Measurements from ENCODE around the gene SYNPO2. TPM values are rescaled to one million over a fixed set of nuclear protein-coding genes. Genes with fewer than 3 reads are reported as not detected.

SYNPO2 gene
- total RNA-seq, 1 donor from 2014 or later = 109 TPM

DNA sequence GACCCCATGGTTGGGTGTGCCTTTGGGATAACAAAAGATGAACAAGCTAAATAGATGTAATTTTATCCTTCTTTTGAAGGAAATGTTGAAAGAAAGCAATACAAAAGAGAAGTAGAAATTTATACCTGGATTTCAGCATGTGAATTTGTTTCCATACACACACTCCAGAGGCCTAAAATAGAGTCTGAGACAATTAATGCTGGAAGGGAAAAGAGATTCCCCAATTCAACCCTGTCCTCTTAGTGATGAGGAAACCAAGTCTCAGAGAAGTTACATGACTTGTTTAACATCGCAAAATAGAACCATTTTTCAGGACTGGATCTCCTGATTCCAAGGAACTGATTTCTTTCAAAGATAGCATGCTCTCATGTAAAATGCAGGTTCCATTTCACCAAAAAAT, 209.7 kb downstream of the SYNPO2 start:
- TF ChIP-seq POLR2AphosphoS5 (IDR thresholded peaks at IDR 0.05; ENCODE audit: insufficient read depth in 1 of 2, low read depth in 1 of 2) = no peak
- Histone ChIP-seq H3K27me3 (no peaks in the 10 kb centered on the region), H3K27ac (no peak overlapping the region), H3K4me3 (no peak overlapping the region), H3K9me3 (no peaks in the 10 kb centered on the region), H3K4me1 (peaks cover 25% of the 10 kb centered on the region), H3K36me3 (no peaks in the 10 kb centered on the region)
- DNase-seq (ENCODE audit: extremely low spot score in 2 of 2) = no peak
- intact Hi-C loops (cut with DNase I) = no loop called here

DNA sequence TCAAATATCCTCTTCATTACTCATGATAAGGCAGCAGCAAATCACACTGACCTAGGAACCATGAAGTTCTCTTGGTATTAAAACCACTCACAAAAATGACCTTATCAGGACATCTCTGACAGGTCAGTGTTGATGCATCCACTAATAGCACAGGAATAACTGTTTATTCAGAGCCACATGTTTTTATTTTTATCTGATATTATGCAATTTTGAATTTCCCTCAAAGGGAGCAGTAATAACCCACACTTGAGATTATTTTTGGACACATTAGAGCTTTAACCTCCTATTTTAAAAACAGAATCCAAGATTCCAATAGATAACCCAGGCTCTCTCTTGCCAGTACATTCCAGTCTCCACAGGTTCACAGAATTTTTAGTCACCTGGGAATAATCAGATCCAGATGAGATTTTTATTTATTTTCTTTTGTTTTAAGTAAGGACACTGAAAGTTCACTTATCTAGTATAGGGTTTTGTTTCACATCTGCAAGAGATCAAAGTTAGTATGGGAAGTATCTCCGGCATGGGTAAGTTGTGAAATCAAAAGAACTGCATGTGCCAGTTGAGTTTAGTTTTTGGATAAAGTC, 210.7 kb downstream of the SYNPO2 start:
- intact Hi-C loops (cut with DNase I) = no loop called here
- TF ChIP-seq, protein P1, sequence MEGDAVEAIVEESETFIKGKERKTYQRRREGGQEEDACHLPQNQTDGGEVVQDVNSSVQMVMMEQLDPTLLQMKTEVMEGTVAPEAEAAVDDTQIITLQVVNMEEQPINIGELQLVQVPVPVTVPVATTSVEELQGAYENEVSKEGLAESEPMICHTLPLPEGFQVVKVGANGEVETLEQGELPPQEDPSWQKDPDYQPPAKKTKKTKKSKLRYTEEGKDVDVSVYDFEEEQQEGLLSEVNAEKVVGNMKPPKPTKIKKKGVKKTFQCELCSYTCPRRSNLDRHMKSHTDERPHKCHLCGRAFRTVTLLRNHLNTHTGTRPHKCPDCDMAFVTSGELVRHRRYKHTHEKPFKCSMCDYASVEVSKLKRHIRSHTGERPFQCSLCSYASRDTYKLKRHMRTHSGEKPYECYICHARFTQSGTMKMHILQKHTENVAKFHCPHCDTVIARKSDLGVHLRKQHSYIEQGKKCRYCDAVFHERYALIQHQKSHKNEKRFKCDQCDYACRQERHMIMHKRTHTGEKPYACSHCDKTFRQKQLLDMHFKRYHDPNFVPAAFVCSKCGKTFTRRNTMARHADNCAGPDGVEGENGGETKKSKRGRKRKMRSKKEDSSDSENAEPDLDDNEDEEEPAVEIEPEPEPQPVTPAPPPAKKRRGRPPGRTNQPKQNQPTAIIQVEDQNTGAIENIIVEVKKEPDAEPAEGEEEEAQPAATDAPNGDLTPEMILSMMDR (IDR thresholded peaks at IDR 0.05) = no peak
- peak in 1 of 2 donors; percentile 46 for TF ChIP-seq POLR2AphosphoS5 (IDR thresholded peaks at IDR 0.05; ENCODE audit: insufficient read depth in 1 of 2, low read depth in 1 of 2)

DNA sequence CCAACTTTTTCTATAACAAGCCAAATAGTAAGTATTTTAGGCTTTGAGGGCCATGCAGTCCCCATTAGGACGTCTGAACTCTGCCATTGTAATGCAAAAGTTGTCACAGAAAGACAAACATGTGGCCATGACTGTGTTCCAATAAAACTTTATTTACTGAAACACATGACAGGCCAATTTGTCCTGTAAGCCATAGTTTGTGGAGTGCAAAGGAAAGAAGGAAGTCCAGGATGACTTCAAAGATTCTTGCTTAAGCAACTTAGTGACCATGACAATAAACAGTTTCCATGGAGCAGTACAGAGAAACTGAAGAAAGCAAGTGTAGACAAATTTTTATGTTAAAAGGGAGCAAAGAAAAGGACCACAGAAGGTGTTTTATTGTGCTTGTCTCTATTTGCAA, 212.0 kb downstream of the SYNPO2 start:
- no peak overlapping the region for H3K4me3 ChIP-seq
- no peaks in the 10 kb centered on the region for H3K36me3 ChIP-seq
- intact Hi-C loops (cut with DNase I) = loop anchor here (10.0 kb wide), 1 partner anchor 114 kb away; the partner anchor contains the start of gene USP53
- H3K9me3 ChIP-seq = no peaks in the 10 kb centered on the region
- H3K27me3 ChIP-seq = no peaks in the 10 kb centered on the region
- H3K27ac ChIP-seq = peak overlapping the region; percentile 13
- no peak for DNase-seq (ENCODE audit: extremely low spot score in 2 of 2)
- peaks cover 32% of the 10 kb centered on the region for H3K4me1 ChIP-seq
- TF ChIP-seq, protein P1 (IDR thresholded peaks at IDR 0.05) = no peak
- TF ChIP-seq POLR2A (IDR thresholded peaks at IDR 0.05) (no peak), POLR2AphosphoS5 (IDR thresholded peaks at IDR 0.05; ENCODE audit: insufficient read depth in 1 of 2, low read depth in 1 of 2) (no peak)

More for the DNA sequence above, 210.7 kb downstream of the SYNPO2 start:
- Histone ChIP-seq H3K4me1 (peaks cover 32% of the 10 kb centered on the region), H3K4me3 (no peak overlapping the region), H3K36me3 (no peaks in the 10 kb centered on the region), H3K27me3 (no peaks in the 10 kb centered on the region), H3K27ac (peak overlapping the region; percentile 9), H3K9me3 (no peaks in the 10 kb centered on the region)
- DNase-seq (ENCODE audit: extremely low spot score in 2 of 2) = no peak

DNA sequence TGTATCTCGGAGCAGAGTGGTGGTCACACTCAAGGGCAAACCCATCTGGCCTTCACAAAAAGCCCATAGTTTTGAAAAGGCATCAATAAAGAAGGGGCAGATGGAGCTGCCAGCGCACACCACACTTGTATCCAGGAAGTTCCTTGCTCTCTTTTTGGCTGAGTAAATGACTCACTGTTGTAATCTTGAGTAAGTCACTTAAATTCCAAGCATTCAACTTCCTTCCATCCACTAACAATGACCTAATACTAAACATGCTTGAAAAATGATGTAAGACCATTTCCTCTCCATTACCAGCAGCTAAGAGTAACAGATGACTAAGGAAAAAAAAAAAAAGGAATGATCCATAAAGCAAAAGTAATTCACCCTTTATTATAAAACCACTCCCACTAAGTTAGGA, 214.6 kb downstream of the SYNPO2 start:
- peak overlapping the region; percentile 53 for H3K27ac ChIP-seq
- H3K36me3 ChIP-seq = no peaks in the 10 kb centered on the region
- no peak overlapping the region for H3K4me3 ChIP-seq
- peaks cover 32% of the 10 kb centered on the region for H3K4me1 ChIP-seq
- H3K9me3 ChIP-seq = no peaks in the 10 kb centered on the region
- no peaks in the 10 kb centered on the region for H3K27me3 ChIP-seq
- DNase-seq (ENCODE audit: extremely low spot score in 2 of 2) = no peak
- intact Hi-C loops (cut with DNase I) = loop anchor here (10.0 kb wide), 1 partner anchor 112 kb away; the partner anchor contains the start of gene USP53
- TF ChIP-seq, protein P1 (IDR thresholded peaks at IDR 0.05) = no peak
- peak in 1 of 2 donors; percentile 79 for TF ChIP-seq POLR2AphosphoS5 (IDR thresholded peaks at IDR 0.05; ENCODE audit: insufficient read depth in 1 of 2, low read depth in 1 of 2)

DNA sequence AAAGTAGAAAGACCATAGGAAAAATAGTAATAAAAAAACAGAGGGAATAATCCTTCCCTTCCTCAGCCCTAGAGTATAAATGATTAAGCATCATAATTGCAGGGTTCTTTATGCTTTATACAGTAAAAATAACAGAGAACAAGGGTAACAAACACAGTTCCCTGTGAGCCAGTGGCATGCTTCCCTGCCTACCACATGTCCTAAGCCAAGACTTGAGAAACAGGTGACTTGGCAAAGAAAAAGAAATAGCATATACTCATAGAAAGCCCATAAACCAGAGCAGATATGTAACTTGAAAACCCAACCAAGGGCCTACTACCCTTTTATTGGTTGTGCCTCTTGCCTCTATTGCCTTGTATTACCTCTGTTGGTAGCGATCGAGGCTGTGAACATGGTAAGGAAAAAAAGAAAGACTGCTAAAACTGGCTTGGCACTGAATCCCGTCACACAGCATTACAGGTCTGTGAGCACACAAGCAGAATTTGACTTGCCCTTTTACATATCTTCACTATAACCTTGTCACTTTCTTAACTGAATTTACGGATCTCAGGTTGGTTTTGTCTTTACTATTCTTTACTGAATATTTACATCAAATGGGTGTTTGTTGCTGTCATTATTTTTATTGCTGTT, 216.1 kb downstream of the SYNPO2 start:
- Histone ChIP-seq H3K27ac (no peak overlapping the region), H3K9me3 (no peaks in the 10 kb centered on the region), H3K4me3 (no peak overlapping the region), H3K27me3 (no peaks in the 10 kb centered on the region), H3K36me3 (no peaks in the 10 kb centered on the region), H3K4me1 (peaks cover 32% of the 10 kb centered on the region)
- TF ChIP-seq, protein P1 (IDR thresholded peaks at IDR 0.05) = no peak
- TF ChIP-seq POLR2A (IDR thresholded peaks at IDR 0.05) (no peak), POLR2AphosphoS5 (IDR thresholded peaks at IDR 0.05; ENCODE audit: insufficient read depth in 1 of 2, low read depth in 1 of 2) (no peak)
- intact Hi-C loops (cut with DNase I) = loop anchor here (10.0 kb wide), 1 partner anchor 110 kb away; the partner anchor contains the start of gene USP53
- no peak for DNase-seq (ENCODE audit: extremely low spot score in 2 of 2)

All from vagina (tissue), 2 donors.